Spleen (tissue), 11 donors: ENCODE measurements around the gene FAM3C. TPM values are rescaled to one million over a fixed set of nuclear protein-coding genes. Genes with fewer than 3 reads are reported as not detected.

Experiments
- DNase-seq: peaks from one replicate; pipeline ENCODE4 v3.0.0-alpha.2; 2020
- H3K27ac ChIP-seq, 8 donors: fragments of 200-600 bp; sonication (generic) in 7 of 8; 1 replicate in 4 of 8; 2 replicates in 4 of 8; pipeline versions ENCODE4 v1.5.0 to v1.8.0; 2016 to 2021; ENCODE audit warnings: inconsistent platforms in 4 of 8, mild to moderate bottlenecking in 4 of 8, moderate library complexity in 1 of 8
- H3K27me3 ChIP-seq, 7 donors: fragments of 200-600 bp; sonication (generic) in 6 of 7; replicated peaks in 1 of 7; 1 replicate in 4 of 7; 2 replicates in 3 of 7; pipeline versions ENCODE4 v1.5.0 to v1.8.0; 2016 to 2021; ENCODE audit warnings: inconsistent platforms in 3 of 7, mild to moderate bottlenecking in 1 of 7
- H3K36me3 ChIP-seq, 6 donors: fragments of 200-600 bp; sonication (generic) in 5 of 6; 1 replicate in 4 of 6; 2 replicates in 2 of 6; pipeline versions ENCODE4 v1.5.0 to v1.8.0; 2016 to 2021; ENCODE audit warnings: inconsistent platforms in 2 of 6
- H3K4me1 ChIP-seq, 6 donors: fragments of 200-600 bp; sonication (generic) in 5 of 6; 1 replicate in 3 of 6; 2 replicates in 3 of 6; pipeline versions ENCODE4 v1.5.0 to v1.8.0; 2016 to 2021; ENCODE audit warnings: inconsistent platforms in 3 of 6
- H3K4me3 ChIP-seq, 8 donors: fragments of 200-600 bp; sonication (generic) in 7 of 8; 1 replicate in 4 of 8; 2 replicates in 4 of 8; pipeline versions ENCODE4 v1.5.0 to v1.8.0; 2016 to 2021; ENCODE audit warnings: inconsistent platforms in 4 of 8, mild to moderate bottlenecking in 4 of 8, moderate library complexity in 2 of 8
- H3K9me3 ChIP-seq, 8 donors: fragments of 200-600 bp; sonication (generic) in 7 of 8; 1 replicate in 4 of 8; 2 replicates in 4 of 8; pipeline versions ENCODE4 v1.5.0 to v1.8.0; 2016 to 2021; ENCODE audit warnings: inconsistent platforms in 4 of 8
- POLR2A ChIP-seq, 3 donors: fragments of 450-650 bp; IDR thresholded peaks; one replicate each; pipeline ENCODE4 v1.5.1; 2017; ENCODE audit warnings: antibody characterized with exemption in 3 of 3, mild to moderate bottlenecking in 1 of 3
- POLR2AphosphoS5 ChIP-seq, 3 donors: sonication (generic); formaldehyde crosslinking; IDR thresholded peaks; one replicate each; pipeline ENCODE4 v1.5.1; 2017; ENCODE audit warnings: antibody characterized with exemption in 3 of 3
- WGBS, 5 donors: extraction: QIAGEN DNeasy Blood & Tissue Kit in 3 of 5; methylation state at CpG; one replicate each; pipeline versions ENCODE4 v1.1.5 to v1.1.7; 2013 to 2018; 5-methylcytosine and 5-hydroxymethylcytosine counted together
- intact Hi-C: fragments of 100-400 bp; cut with DNase I; formaldehyde crosslinking; loops from one replicate; pipeline ENCODE4 v1.15.0; 2023; ENCODE audit warnings: low total_unique reads
- polyA plus RNA-seq, 3 donors: library from polyadenylated mRNA; stranded (reverse); fragments of 200-250 nt; gene quantifications; one replicate each; pipeline ENCODE4 v1.2.1, GENCODE V29; 2013
- total RNA-seq, 7 donors: library from RNA; depleted of rRNA in 3 of 7; stranded (reverse); fragments of >200 nt in 3 of 7; fragmentation: NEBNext Ultra II Directional in 4 of 7; extraction: Animal tissue kit (Norgen Biotek cat#: 25700) in 4 of 7; gene quantifications; one replicate each; pipeline versions ENCODE4 v1.1.0 to v1.2.1, GENCODE V29; 2016 to 2021
- TF ChIP-seq, protein P1 (sequence below), 11 experiments: fragments of 200-600 bp in 7 of 11; fragments of 450-650 bp in 4 of 11; sonication (generic) in 4 of 11; IDR thresholded peaks in 8 of 11; conservative IDR thresholded peaks in 3 of 11; 1 replicate in 7 of 11; 2 replicates in 4 of 11; pipeline versions ENCODE4 v1.4.0 to v1.8.0; 2016 to 2021; ENCODE audit warnings: antibody characterized with exemption in 11 of 11, inconsistent platforms in 4 of 11, mild to moderate bottlenecking in 1 of 11
- donor health status: healthy with polysubstance abuse.
- donor health status: DM: no; HTN: no; CAD: no; lungs with moderate emphysema.
- donor health status: DM: no; HTN: no; CAD: no.
- donor health status: Bipolar disorder and iron deficiency.
- donor health status: healthy.
- donor health status: DM: no; HTN: no; CAD: no.
- donor health status: DM: yes; HTN: yes; CAD: no.

FAM3C gene
- total and polyA plus RNA-seq, 10 donors = 35.4 to 69.2 (median 54.1) TPM

GRCh38 chr7:121366852-121367431, 29.2 kb downstream of the FAM3C start:
- intact Hi-C loops = loop anchor here (2.0 kb wide), 1 partner anchor 180 kb away; no protein-coding TSS in a partner anchor
- Histone ChIP-seq H3K9me3 (no peaks in the 10 kb centered on the region), H3K36me3 (peaks cover 0 to 53% (median 13%) of the 10 kb centered on the region in 6 donors), H3K4me3 (no peak overlapping the region), H3K4me1 (peaks cover 0 to 59% (median 37%) of the 10 kb centered on the region in 6 donors), H3K27me3 (no peaks in the 10 kb centered on the region), H3K27ac (peak overlapping the region in 4 of 8 donors; percentile 4 to 34 (median 14))
- WGBS, 5 donors = 53 to 73% (median 60%) methylated on average over 2 of the region's 2 CpGs
- DNase-seq = no peak
- TF ChIP-seq, protein P1, sequence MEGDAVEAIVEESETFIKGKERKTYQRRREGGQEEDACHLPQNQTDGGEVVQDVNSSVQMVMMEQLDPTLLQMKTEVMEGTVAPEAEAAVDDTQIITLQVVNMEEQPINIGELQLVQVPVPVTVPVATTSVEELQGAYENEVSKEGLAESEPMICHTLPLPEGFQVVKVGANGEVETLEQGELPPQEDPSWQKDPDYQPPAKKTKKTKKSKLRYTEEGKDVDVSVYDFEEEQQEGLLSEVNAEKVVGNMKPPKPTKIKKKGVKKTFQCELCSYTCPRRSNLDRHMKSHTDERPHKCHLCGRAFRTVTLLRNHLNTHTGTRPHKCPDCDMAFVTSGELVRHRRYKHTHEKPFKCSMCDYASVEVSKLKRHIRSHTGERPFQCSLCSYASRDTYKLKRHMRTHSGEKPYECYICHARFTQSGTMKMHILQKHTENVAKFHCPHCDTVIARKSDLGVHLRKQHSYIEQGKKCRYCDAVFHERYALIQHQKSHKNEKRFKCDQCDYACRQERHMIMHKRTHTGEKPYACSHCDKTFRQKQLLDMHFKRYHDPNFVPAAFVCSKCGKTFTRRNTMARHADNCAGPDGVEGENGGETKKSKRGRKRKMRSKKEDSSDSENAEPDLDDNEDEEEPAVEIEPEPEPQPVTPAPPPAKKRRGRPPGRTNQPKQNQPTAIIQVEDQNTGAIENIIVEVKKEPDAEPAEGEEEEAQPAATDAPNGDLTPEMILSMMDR (IDR thresholded peaks at IDR 0.05 in 8 of 11, conservative IDR thresholded peaks at IDR 0.05 in 3 of 11) = peak; percentile 30 to 78 (median 71)
- TF ChIP-seq POLR2A (IDR thresholded peaks at IDR 0.05) = no peak

DNA sequence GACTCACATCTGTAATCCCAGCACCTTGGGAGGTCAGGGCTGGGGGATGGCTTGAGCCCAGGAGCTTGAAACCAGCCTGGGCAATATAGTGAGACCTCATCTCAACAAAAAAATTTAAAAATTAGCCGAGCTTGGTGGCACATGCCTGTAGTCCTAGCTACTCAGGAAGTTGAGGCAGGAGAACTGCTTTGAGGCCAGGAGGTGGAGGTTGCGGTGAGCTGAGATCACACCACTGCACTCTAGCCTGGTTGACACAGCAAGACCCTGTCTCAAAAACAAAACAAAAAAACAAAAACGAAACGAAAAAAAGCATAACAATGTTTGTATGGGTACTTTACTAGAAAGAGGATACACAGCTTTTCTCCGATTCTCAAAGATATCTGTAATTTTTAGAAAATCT, 35.5 kb downstream of the FAM3C start:
- intact Hi-C loops = no loop called here

DNA sequence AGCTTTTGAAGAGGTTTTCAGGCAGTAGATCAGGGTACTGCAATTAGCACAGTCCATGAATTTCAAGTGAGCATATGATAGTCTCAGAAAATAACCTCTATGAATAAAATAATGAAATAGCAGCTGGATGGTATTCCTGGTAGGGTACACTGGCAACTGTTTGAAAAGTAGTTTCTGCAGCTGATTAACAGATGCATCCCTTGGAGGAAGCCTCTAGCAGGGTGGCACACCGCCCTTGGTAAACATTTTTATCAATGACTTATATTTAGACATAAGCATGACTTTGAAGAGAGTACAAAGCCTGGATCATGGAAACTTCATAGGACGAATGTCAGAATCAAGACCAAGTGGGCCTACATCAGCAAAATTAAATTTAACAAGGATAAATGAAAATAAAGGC, 40.5 kb downstream of the FAM3C start:
- no peak overlapping the region for H3K27ac ChIP-seq
- H3K27me3 ChIP-seq = no peaks in the 10 kb centered on the region
- H3K9me3 ChIP-seq = no peaks in the 10 kb centered on the region
- H3K36me3 ChIP-seq = peaks cover 0 to 97% (median 48%) of the 10 kb centered on the region in 6 donors
- H3K4me1 ChIP-seq = no peaks in the 10 kb centered on the region
- no peak for DNase-seq
- intact Hi-C loops = no loop called here
- H3K4me3 ChIP-seq = no peak overlapping the region
- WGBS, 5 donors = 89 to 98% (median 93%) methylated on average over 2 of the region's 2 CpGs
- TF ChIP-seq, protein P1 (IDR thresholded peaks at IDR 0.05 in 8 of 11, conservative IDR thresholded peaks at IDR 0.05 in 3 of 11) = no peak
- TF ChIP-seq POLR2AphosphoS5 (IDR thresholded peaks at IDR 0.05) (no peak), POLR2A (IDR thresholded peaks at IDR 0.05) (no peak)

More for the DNA sequence above, 35.5 kb downstream of the FAM3C start:
- DNase-seq = no peak
- TF ChIP-seq POLR2AphosphoS5 (IDR thresholded peaks at IDR 0.05) (no peak), POLR2A (IDR thresholded peaks at IDR 0.05) (no peak)
- TF ChIP-seq, protein P1 (IDR thresholded peaks at IDR 0.05 in 8 of 11, conservative IDR thresholded peaks at IDR 0.05 in 3 of 11) = no peak
- H3K4me1 ChIP-seq = no peaks in the 10 kb centered on the region
- H3K9me3 ChIP-seq = no peaks in the 10 kb centered on the region
- H3K27ac ChIP-seq = no peak overlapping the region
- no peaks in the 10 kb centered on the region for H3K27me3 ChIP-seq
- H3K36me3 ChIP-seq = peaks cover 0 to 97% (median 50%) of the 10 kb centered on the region in 6 donors
- WGBS, 5 donors = 81 to 89% (median 85%) methylated on average over 5 of the region's 5 CpGs
- H3K4me3 ChIP-seq = no peak overlapping the region

GRCh38 chr7:121352323-121352722, 43.8 kb downstream of the FAM3C start:
- TF ChIP-seq, protein P1 (IDR thresholded peaks at IDR 0.05 in 8 of 11, conservative IDR thresholded peaks at IDR 0.05 in 3 of 11) = no peak
- H3K27ac ChIP-seq = peak overlapping the region in 1 of 8 donors; percentile 15
- WGBS, 5 donors = 56 to 72% (median 63%) methylated on average over 3 of the region's 3 CpGs
- peaks cover 0 to 71% (median 32%) of the 10 kb centered on the region in 6 donors for H3K36me3 ChIP-seq
- H3K4me1 ChIP-seq = no peaks in the 10 kb centered on the region
- no peaks in the 10 kb centered on the region for H3K27me3 ChIP-seq
- no peak for DNase-seq
- H3K9me3 ChIP-seq = no peaks in the 10 kb centered on the region
- H3K4me3 ChIP-seq = no peak overlapping the region
- intact Hi-C loops = no loop called here
